GM23338 (cell line): ENCODE measurements around the gene KIAA1614. TPM values are rescaled to one million over a fixed set of nuclear protein-coding genes. Genes with fewer than 3 reads are reported as not detected.

ENCODE experiments used
- ATAC-seq: fragments of 200-7000 bp; cut with Tn5 transposase; 3 replicates; pipeline ENCODE4 v1.9.1; 2020
- DNase-seq: peaks from one replicate; pipeline ENCODE4 v3.0.0-alpha.2; 2015; ENCODE audit warnings: low spot score
- H2AFZ ChIP-seq: fragments of 200-600 bp; sonication (generic); 2 replicates; pipeline ENCODE4 v1.8.0; 2016; ENCODE audit warnings: antibody characterized with exemption, mild to moderate bottlenecking, moderate library complexity
- H3F3A ChIP-seq: fragments of 200-600 bp; sonication (generic); replicated peaks from 2 replicates; pipeline ENCODE4 v1.8.0; 2017; ENCODE audit warnings: antibody characterized with exemption, mixed run types, low read depth
- H3K27ac ChIP-seq: fragments of 200-600 bp; sonication (generic); 2 replicates; pipeline ENCODE4 v1.6.1; 2016; ENCODE audit warnings: low read depth
- H3K27me3 ChIP-seq: fragments of 200-600 bp; sonication (generic); 2 replicates; pipeline ENCODE4 v1.8.0; 2016; ENCODE audit warnings: mild to moderate bottlenecking, mixed run types, moderate library complexity; ENCODE audit not compliant: insufficient read depth
- H3K36me3 ChIP-seq: fragments of 200-600 bp; sonication (generic); 2 replicates; pipeline ENCODE4 v1.8.0; 2016; ENCODE audit warnings: mild to moderate bottlenecking; ENCODE audit not compliant: insufficient read depth
- H3K4me1 ChIP-seq: fragments of 200-600 bp; sonication (generic); 2 replicates; pipeline ENCODE4 v1.8.0; 2016; ENCODE audit warnings: mild to moderate bottlenecking, moderate library complexity; ENCODE audit not compliant: insufficient read depth
- H3K4me2 ChIP-seq: fragments of 200-600 bp; sonication (generic); 2 replicates; pipeline ENCODE4 v1.7.1; 2017; ENCODE audit warnings: mixed run types
- H3K4me3 ChIP-seq: fragments of 200-600 bp; sonication (generic); 2 replicates; pipeline ENCODE4 v1.6.1; 2016; ENCODE audit warnings: mixed run types
- H3K79me2 ChIP-seq: fragments of 200-600 bp; sonication (generic); replicated peaks from 2 replicates; pipeline ENCODE4 v1.8.0; 2017; ENCODE audit warnings: mild to moderate bottlenecking; ENCODE audit not compliant: insufficient read depth
- H3K9me2 ChIP-seq: fragments of 200-600 bp; sonication (generic); 2 replicates; pipeline ENCODE4 v1.8.0; 2017; ENCODE audit not compliant: insufficient read depth
- H4K20me1 ChIP-seq: fragments of 200-600 bp; sonication (generic); replicated peaks from 2 replicates; pipeline ENCODE4 v1.8.0; 2017; ENCODE audit warnings: mild to moderate bottlenecking; ENCODE audit not compliant: insufficient read depth
- H3K27ac Mint-ChIP-seq: 2 replicates; pipeline ENCODE4 v1.8.0; 2020; ENCODE audit warnings: inconsistent platforms, mild to moderate bottlenecking, moderate library complexity, mixed read lengths
- H3K27me3 Mint-ChIP-seq: 3 replicates; pipeline ENCODE4 v1.8.0; 2022; ENCODE audit warnings: low read depth, mild to moderate bottlenecking, moderate library complexity, mixed read lengths, inconsistent platforms; ENCODE audit not compliant: insufficient read depth, poor library complexity
- H3K36me3 Mint-ChIP-seq: 3 replicates; pipeline ENCODE4 v1.8.0; 2021; ENCODE audit warnings: low read depth, mild to moderate bottlenecking, inconsistent platforms, moderate library complexity, mixed read lengths
- H3K4me1 Mint-ChIP-seq: 3 replicates; pipeline ENCODE4 v1.8.0; 2020; ENCODE audit warnings: mild to moderate bottlenecking, inconsistent platforms, mixed read lengths
- H3K4me3 Mint-ChIP-seq: 3 replicates; pipeline ENCODE4 v1.8.0; 2021; ENCODE audit warnings: moderate library complexity, mild to moderate bottlenecking, inconsistent platforms, mixed read lengths
- H3K9me3 Mint-ChIP-seq: 3 replicates; pipeline ENCODE4 v1.8.0; 2020; ENCODE audit warnings: moderate library complexity, mild to moderate bottlenecking, inconsistent platforms, mixed read lengths
- EZH2 ChIP-seq: fragments of 200-600 bp; sonication (generic); IDR thresholded peaks from one replicate; pipeline ENCODE4 v1.8.0; 2017; ENCODE audit warnings: antibody characterized with exemption, mild to moderate bottlenecking, low read depth; ENCODE audit not compliant: unreplicated experiment
- EZH2phosphoT487 ChIP-seq: fragments of 200-600 bp; sonication (generic); IDR thresholded peaks from one replicate; pipeline ENCODE4 v1.8.1; 2018; ENCODE audit warnings: antibody characterized with exemption; ENCODE audit not compliant: unreplicated experiment
- JUNB ChIP-seq: IDR thresholded peaks from one replicate; pipeline ENCODE4 v1.6.1; 2016; ENCODE audit warnings: antibody characterized with exemption; ENCODE audit not compliant: unreplicated experiment
- POLR2AphosphoS5 ChIP-seq: IDR thresholded peaks from 2 replicates; pipeline ENCODE4 v1.6.1; 2016; ENCODE audit warnings: antibody characterized with exemption, low read depth
- ZNF331 ChIP-seq: fragments of 250-450 bp; sonication (Bioruptor Pico); IDR thresholded peaks from 2 replicates; pipeline ENCODE4 v1.5.0; 2020; ENCODE audit warnings: low read depth, mild to moderate bottlenecking, moderate library complexity
- polyA plus RNA-seq: library from polyadenylated mRNA; unstranded; fragments of >200 nt; fragmentation: Nextera tagmentation; extraction: Ambion mirVana; gene quantifications from 2 replicates; pipeline ENCODE4 v1.2.1, GENCODE V29; 2016
- total RNA-seq: library from RNA; depleted of rRNA; stranded (reverse); fragments of >200 nt; shearing (Covaris generic); gene quantifications from 2 replicates; pipeline ENCODE4 v1.2.3, GENCODE V29; 2014
- TF ChIP-seq, protein P1 (sequence below): IDR thresholded peaks from 2 replicates; pipeline ENCODE4 v1.6.1; 2016; ENCODE audit warnings: antibody characterized with exemption
- TF ChIP-seq, protein P2 (sequence below): IDR thresholded peaks from one replicate; pipeline ENCODE4 v1.6.1; 2018; ENCODE audit warnings: antibody characterized with exemption; ENCODE audit not compliant: unreplicated experiment
- TF ChIP-seq, protein P3 (sequence below): fragments of 250-450 bp; sonication (Bioruptor Pico); IDR thresholded peaks from 2 replicates; pipeline ENCODE4 v1.5.0; 2020; ENCODE audit warnings: mild to moderate bottlenecking, moderate library complexity

The KIAA1614 gene
- total and polyA plus RNA-seq, 2 experiments from 2014 or later = 1.1 to 1.8 TPM

DNA sequence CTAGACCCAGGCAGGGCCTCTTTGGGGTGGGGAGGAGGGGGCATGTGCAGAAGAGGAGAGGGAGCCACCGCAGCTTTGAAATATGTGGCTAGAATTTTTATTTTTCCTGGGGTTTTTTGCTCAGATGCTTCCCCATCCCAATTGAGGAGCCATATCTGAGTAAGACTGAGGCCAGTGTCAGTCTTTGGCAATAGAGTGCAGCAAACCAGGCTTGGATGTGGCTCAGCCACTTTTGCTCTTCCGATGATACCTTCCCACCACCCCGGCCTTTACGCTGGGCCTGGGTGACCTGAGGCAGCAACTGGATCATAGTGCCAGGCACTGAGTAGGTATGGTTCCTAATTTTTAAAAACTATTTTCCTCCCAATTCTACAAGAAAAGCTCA lies 36.9 kb downstream of the KIAA1614 start:
- Histone ChIP-seq H3K79me2 (no peaks in the 10 kb centered on the region), H4K20me1 (no peaks in the 10 kb centered on the region), H3K9me2 (no peaks in the 10 kb centered on the region), H3K4me1 (peaks cover under 1% of the 10 kb centered on the region), H3K36me3 (no peaks in the 10 kb centered on the region), H2AFZ (no peak overlapping the region), H3K27ac (no peak overlapping the region), H3K27me3 (no peaks in the 10 kb centered on the region), H3K4me3 (no peak overlapping the region), H3K4me2 (no peak overlapping the region), H3F3A (peaks cover 1% of the 10 kb centered on the region; the same call in 1 of the 2 replicates)
- Mint-ChIP-seq H3K9me3 (no peaks in the 10 kb centered on the region), H3K27ac (no peak overlapping the region), H3K4me3 (no peak overlapping the region), H3K27me3 (peaks cover 10% of the 10 kb centered on the region), H3K36me3 (peaks cover 6% of the 10 kb centered on the region; the same call in 2 of the 3 replicates), H3K4me1 (peaks cover 20% of the 10 kb centered on the region)
- TF ChIP-seq POLR2AphosphoS5 = no peak
- TF ChIP-seq, protein P1, sequence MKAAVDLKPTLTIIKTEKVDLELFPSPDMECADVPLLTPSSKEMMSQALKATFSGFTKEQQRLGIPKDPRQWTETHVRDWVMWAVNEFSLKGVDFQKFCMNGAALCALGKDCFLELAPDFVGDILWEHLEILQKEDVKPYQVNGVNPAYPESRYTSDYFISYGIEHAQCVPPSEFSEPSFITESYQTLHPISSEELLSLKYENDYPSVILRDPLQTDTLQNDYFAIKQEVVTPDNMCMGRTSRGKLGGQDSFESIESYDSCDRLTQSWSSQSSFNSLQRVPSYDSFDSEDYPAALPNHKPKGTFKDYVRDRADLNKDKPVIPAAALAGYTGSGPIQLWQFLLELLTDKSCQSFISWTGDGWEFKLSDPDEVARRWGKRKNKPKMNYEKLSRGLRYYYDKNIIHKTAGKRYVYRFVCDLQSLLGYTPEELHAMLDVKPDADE = no peak
- no peak for TF ChIP-seq JUNB
- TF ChIP-seq EZH2phosphoT487 = no peak
- TF ChIP-seq, protein P2, sequence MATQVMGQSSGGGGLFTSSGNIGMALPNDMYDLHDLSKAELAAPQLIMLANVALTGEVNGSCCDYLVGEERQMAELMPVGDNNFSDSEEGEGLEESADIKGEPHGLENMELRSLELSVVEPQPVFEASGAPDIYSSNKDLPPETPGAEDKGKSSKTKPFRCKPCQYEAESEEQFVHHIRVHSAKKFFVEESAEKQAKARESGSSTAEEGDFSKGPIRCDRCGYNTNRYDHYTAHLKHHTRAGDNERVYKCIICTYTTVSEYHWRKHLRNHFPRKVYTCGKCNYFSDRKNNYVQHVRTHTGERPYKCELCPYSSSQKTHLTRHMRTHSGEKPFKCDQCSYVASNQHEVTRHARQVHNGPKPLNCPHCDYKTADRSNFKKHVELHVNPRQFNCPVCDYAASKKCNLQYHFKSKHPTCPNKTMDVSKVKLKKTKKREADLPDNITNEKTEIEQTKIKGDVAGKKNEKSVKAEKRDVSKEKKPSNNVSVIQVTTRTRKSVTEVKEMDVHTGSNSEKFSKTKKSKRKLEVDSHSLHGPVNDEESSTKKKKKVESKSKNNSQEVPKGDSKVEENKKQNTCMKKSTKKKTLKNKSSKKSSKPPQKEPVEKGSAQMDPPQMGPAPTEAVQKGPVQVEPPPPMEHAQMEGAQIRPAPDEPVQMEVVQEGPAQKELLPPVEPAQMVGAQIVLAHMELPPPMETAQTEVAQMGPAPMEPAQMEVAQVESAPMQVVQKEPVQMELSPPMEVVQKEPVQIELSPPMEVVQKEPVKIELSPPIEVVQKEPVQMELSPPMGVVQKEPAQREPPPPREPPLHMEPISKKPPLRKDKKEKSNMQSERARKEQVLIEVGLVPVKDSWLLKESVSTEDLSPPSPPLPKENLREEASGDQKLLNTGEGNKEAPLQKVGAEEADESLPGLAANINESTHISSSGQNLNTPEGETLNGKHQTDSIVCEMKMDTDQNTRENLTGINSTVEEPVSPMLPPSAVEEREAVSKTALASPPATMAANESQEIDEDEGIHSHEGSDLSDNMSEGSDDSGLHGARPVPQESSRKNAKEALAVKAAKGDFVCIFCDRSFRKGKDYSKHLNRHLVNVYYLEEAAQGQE = no peak
- TF ChIP-seq EZH2 = no peak
- TF ChIP-seq, protein P3, sequence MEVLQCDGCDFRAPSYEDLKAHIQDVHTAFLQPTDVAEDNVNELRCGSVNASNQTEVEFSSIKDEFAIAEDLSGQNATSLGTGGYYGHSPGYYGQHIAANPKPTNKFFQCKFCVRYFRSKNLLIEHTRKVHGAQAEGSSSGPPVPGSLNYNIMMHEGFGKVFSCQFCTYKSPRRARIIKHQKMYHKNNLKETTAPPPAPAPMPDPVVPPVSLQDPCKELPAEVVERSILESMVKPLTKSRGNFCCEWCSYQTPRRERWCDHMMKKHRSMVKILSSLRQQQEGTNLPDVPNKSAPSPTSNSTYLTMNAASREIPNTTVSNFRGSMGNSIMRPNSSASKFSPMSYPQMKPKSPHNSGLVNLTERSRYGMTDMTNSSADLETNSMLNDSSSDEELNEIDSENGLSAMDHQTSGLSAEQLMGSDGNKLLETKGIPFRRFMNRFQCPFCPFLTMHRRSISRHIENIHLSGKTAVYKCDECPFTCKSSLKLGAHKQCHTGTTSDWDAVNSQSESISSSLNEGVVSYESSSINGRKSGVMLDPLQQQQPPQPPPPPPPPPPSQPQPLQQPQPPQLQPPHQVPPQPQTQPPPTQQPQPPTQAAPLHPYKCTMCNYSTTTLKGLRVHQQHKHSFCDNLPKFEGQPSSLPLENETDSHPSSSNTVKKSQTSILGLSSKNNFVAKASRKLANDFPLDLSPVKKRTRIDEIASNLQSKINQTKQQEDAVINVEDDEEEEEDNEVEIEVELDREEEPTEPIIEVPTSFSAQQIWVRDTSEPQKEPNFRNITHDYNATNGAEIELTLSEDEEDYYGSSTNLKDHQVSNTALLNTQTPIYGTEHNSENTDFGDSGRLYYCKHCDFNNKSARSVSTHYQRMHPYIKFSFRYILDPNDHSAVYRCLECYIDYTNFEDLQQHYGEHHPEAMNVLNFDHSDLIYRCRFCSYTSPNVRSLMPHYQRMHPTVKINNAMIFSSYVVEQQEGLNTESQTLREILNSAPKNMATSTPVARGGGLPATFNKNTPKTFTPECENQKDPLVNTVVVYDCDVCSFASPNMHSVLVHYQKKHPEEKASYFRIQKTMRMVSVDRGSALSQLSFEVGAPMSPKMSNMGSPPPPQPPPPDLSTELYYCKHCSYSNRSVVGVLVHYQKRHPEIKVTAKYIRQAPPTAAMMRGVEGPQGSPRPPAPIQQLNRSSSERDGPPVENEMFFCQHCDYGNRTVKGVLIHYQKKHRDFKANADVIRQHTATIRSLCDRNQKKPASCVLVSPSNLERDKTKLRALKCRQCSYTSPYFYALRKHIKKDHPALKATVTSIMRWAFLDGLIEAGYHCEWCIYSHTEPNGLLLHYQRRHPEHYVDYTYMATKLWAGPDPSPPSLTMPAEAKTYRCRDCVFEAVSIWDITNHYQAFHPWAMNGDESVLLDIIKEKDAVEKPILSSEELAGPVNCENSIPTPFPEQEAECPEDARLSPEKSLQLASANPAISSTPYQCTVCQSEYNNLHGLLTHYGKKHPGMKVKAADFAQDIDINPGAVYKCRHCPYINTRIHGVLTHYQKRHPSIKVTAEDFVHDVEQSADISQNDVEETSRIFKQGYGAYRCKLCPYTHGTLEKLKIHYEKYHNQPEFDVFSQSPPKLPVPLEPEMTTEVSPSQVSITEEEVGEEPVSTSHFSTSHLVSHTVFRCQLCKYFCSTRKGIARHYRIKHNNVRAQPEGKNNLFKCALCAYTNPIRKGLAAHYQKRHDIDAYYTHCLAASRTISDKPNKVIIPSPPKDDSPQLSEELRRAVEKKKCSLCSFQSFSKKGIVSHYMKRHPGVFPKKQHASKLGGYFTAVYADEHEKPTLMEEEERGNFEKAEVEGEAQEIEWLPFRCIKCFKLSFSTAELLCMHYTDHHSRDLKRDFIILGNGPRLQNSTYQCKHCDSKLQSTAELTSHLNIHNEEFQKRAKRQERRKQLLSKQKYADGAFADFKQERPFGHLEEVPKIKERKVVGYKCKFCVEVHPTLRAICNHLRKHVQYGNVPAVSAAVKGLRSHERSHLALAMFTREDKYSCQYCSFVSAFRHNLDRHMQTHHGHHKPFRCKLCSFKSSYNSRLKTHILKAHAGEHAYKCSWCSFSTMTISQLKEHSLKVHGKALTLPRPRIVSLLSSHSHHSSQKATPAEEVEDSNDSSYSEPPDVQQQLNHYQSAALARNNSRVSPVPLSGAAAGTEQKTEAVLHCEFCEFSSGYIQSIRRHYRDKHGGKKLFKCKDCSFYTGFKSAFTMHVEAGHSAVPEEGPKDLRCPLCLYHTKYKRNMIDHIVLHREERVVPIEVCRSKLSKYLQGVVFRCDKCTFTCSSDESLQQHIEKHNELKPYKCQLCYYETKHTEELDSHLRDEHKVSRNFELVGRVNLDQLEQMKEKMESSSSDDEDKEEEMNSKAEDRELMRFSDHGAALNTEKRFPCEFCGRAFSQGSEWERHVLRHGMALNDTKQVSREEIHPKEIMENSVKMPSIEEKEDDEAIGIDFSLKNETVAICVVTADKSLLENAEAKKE (CRISPR knock-in tag) = no peak
- TF ChIP-seq ZNF331 = no peak
- DNase-seq (no peak), ATAC-seq (no peak)
